Superior temporal gyrus (tissue), 1 donor: Measurements from ENCODE around the gene CAMK2A.

Experiments used
- DNase-seq: peaks from one replicate; pipeline ENCODE4 v3.0.0-alpha.2; 2016; ENCODE audit errors: extremely low spot score

Gene CAMK2A

DNA sequence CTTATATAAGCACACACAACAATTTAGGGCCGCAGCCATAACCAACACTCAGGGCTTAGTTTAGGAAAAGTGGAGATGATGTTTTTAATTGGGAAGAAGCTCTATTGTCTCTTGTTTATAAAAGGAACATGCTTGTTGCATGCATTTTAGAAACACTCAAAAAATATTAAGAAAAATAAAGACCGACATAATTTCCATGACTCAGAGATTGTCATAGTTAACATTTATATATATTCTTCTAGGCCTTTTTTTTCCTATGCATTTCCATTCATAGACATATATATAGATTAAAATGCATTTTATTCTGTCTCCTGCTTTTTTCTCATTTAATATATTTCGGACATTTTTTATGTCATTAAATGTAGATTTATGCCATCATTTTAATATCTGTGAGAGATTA, 26.7 kb upstream of the CAMK2A start:
- no peak for DNase-seq

DNA sequence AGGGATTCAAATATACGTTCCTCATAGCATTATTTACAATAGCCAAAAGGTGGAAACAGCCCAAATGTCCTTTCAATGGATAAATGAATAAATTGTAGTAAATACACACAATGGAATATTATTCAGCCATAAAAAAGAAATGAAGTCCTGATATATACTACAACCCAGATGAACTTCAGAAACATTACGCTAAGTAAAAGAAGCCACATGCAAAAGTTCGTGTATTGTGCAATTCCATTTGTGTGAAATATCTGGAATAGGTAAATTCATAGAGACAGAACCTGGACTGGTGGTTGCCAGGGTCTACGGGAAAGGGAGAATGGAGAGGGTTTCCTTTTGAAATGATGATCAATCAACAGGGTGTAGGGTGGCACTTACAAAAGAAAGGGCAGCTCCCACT, 25.7 kb upstream of the CAMK2A start:
- DNase-seq = no peak

GRCh38 chr5:150313921-150314716, 24.5 kb upstream of the CAMK2A start:
- DNase-seq = no peak

DNA sequence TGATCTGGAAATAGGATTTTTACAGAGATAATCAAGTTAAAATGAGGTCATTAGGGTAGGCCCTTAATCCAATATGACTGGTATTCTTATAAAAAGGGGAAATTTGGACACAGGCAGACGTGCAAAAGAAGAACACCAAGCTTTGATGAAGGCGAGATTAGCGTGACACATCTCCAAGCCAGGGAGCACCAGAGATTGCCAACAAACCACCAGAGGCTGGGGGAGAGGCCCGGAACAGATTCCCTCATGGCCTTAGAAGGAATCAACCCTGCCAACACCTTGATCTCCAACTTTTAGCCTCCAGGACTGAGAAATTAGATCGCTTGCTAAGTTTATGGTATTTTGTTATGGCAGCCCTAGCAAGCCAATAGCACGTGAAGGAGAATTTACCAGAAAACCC, 23.9 kb upstream of the CAMK2A start:
- DNase-seq = no peak

DNA sequence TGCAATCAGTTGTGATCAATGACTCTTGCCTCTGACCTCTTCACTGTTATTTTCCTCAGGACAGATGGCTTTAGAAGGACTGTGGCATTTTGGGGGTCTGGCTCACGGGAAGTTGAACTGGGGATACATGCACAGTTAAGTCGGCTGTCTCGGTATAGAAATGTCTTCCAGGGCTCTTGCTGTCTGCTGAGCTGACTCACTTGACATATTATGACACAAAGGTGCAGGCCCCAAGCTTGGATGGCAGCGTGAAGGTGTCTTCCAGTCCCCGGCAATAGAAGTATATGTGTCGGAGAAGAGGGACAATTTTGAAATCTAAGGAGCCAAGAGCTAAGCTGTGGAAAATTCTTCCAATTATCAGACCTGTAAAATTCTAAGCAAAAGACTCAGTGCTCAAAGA, 22.9 kb upstream of the CAMK2A start:
- no peak for DNase-seq

- DNase-seq = no peak
These were observed 21.6 kb upstream of the CAMK2A start for GRCh38 chr5:150311015-150311692.

DNA sequence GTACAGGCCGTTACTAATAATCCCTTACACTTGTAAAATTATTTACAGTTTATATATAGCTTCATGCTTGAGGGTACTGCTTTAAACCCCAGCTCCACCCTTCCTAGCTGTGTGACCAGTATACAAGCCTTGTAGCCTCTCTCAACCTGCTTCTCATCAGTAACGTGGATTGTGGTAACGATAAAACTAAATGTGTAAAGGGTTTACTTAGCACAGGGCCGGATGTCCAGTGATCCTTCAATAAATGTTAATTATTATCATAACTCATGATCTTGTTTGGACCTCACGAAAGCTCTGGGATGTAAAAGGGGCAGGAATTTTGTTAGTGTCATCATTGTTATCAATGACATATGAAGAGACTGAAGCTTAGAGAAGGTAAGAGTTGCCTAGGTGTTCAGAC, 20.7 kb upstream of the CAMK2A start:
- DNase-seq = no peak

DNA sequence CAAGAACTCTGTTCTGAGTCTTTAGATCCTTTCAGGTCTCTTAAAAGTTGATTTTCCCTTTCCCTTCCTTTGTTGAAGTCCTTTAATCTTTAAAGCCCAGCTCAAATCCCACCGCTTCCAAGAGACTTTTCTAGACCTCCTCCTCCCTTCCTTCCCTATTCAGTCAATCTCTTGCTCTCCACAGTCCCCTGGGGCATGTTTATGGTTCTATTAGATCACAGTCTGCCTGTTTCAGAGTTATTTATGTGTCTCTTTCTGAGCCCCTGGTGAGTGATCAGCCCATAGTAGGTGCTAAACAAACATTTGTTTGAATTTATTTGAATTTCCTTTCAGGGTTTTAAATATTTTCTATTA, 20.3 kb upstream of the CAMK2A start:
- no peak for DNase-seq

DNA sequence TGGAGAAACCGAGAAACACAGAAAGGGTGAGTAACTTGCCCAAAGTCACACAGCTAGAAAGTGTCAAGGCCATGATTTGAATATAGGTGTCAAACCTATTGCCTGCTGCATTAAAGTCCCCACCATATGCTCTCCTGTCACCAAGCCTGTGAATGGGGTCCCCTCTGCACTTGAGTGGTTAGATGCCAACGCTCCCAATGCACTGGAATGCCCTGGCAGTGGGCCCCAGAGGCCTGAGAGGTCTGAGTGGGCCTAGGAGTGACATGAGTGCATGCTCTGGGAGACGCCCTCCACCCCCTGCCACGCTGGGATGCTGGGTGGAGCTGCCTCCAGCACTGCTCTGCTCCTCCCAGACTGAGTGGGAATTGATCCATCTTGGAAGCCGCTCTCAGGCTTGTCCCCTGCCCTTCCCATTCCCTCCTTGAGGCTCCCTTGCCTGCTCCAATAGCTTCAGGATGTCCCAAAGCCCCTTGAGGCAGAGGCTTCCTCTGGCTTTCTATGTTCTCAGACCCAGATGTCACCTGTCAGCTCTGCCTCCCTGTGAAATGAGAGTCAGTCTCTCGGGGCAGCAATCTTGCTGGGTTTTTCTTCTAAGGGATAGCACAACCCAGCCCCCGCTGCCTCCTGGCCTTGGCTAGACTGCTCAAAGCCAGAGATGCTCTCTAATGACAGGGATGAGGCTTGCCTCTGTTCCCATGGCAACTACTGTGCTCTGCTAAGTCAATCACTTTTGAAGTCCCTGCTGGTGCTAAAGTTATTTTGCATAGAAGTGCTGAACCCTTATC, 19.7 kb upstream of the CAMK2A start:
- DNase-seq = no peak

- no peak for DNase-seq
These were observed 18.2 kb upstream of the CAMK2A start for GRCh38 chr5:150307617-150308426.

DNA sequence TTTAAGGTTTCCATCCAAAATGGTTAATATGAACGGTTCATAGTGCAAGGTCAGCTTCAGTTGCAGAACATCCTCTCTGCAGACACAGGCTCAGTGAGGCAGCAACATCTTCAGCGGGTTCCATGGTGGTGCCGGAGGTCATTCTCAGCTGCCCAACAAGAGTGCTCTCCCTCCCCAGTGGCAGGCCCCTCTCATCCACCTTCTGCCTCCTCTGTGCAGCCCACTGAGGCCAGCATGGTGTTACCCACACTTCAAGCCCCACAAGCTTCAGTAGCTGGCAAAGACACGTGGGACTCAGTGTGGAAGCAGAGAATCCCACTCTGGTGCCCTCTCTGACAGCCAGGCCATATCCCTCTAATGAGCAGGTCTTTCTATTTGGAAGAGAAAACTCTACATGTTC, 17.2 kb upstream of the CAMK2A start:
- no peak for DNase-seq

DNA sequence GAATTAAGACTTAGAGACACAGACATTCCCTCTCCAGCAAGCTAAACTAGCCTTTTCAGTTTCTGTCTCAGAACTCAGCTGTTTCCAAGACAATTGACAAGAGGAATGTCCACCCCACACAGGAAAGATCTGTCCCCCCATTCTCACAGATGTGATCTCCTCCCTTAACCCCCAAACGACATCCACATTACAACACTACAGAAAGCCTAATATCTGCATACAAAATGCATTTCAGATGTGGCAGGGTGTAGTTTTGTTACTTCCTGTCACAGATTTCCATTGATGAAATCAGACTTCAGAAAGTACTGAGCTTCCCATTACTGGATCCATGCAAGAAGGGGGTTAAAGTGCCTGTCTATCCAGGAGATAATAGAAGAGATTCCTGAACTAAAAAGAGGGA, 16.0 kb upstream of the CAMK2A start:
- no peak for DNase-seq

DNA sequence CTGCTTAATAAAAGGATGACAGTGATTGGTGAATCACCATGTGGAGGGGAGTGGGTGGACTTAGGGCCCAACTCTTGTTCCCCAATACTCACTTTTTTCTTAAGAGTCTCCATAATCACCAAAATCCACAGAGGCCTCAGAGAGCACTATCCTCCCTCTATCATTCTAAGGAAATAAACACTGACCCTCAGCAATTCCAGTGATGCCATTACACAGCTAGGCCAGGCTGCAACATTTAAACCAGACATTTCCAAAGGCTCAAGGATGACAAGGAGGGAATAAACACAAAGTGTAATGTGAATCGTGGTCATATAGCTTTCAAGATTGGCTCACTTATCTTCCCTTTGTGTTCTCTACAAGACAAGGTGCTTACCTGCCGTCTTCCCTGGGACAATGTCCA, 15.5 kb upstream of the CAMK2A start:
- DNase-seq = no peak

GRCh38 chr5:150304481-150305081, 15.0 kb upstream of the CAMK2A start:
- no peak for DNase-seq

GRCh38 chr5:150303660-150304386, 14.2 kb upstream of the CAMK2A start:
- DNase-seq = no peak

GRCh38 chr5:150303070-150303615, 13.6 kb upstream of the CAMK2A start:
- DNase-seq = no peak

GRCh38 chr5:150302301-150303069, 12.9 kb upstream of the CAMK2A start, which contains the start of gene ARSI:
TSS of gene ARSI (minus strand) at chr5:150302905. CDS start at chr5:150302373, 532 bp downstream.
- no peak for DNase-seq

DNA sequence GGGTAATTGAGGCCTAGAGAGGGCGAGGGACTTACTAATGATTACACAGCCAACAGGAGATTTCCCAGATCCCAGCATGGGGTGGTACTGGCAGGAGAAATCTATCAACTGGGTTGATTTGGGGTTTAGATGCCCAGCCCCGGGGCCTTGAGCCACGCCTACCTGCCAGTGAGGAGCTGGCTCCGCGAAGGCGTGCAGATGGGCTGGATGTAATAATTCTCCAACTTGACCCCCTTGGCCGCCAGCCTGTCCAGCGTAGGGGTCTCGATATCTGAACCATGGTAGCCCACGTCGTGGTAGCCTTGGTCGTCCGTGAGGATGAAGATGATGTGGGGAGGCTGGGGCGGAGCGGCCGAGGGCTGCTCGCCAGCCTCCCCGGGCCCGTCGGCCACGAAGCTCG, 12.3 kb upstream of the CAMK2A start:
- DNase-seq = no peak

GRCh38 chr5:150301170-150301505, 11.6 kb upstream of the CAMK2A start:
- no peak for DNase-seq
